GM12878 (cell line): ENCODE results near the gene REV3L. TPM values are rescaled to one million over a fixed set of nuclear protein-coding genes. Genes with fewer than 3 reads are reported as not detected.

Source experiments
- ATF3 ChIP-seq: IDR thresholded peaks from 2 replicates; pipeline ENCODE4 v1.6.1; 2011; ENCODE audit warnings: low read depth, mild to moderate bottlenecking, low read length, moderate library complexity, borderline replicate concordance; ENCODE audit errors: extremely low read depth
- ATF7 ChIP-seq: fragments of 450-650 bp; IDR thresholded peaks from 2 replicates; pipeline ENCODE4 v1.6.1; 2016; ENCODE audit warnings: low read depth, mild to moderate bottlenecking
- BACH1 ChIP-seq: fragments of 450-650 bp; IDR thresholded peaks from 2 replicates; pipeline ENCODE4 v1.6.1; 2017; ENCODE audit warnings: mild to moderate bottlenecking, borderline replicate concordance
- BCLAF1 ChIP-seq: fragments of 450-650 bp; IDR thresholded peaks from 2 replicates; pipeline ENCODE4 v1.6.1; 2017; ENCODE audit warnings: antibody characterized with exemption, mild to moderate bottlenecking, moderate library complexity
- FOXK2 ChIP-seq: fragments of 450-650 bp; IDR thresholded peaks from 2 replicates; pipeline ENCODE4 v1.6.1; 2017; ENCODE audit warnings: mild to moderate bottlenecking, moderate library complexity
- GATAD2B ChIP-seq: fragments of 450-650 bp; conservative IDR thresholded peaks from 2 replicates; pipeline ENCODE4 v1.6.1; 2017; ENCODE audit warnings: low read depth, mild to moderate bottlenecking, moderate library complexity
- IKZF1 ChIP-seq: fragments of 450-650 bp; conservative IDR thresholded peaks from 2 replicates; pipeline ENCODE4 v1.6.1; 2017; ENCODE audit warnings: antibody characterized with exemption, mild to moderate bottlenecking
- IKZF2 ChIP-seq, 2 experiments: fragments of 450-650 bp; IDR thresholded peaks; 2 replicates each; pipeline ENCODE4 v1.6.1; 2017; ENCODE audit warnings: mild to moderate bottlenecking in 2 of 2, moderate library complexity in 2 of 2
- IRF5 ChIP-seq: fragments of 450-650 bp; IDR thresholded peaks from 2 replicates; pipeline ENCODE4 v1.6.1; 2017; ENCODE audit warnings: borderline replicate concordance
- KAT2A ChIP-seq: conservative IDR thresholded peaks from 2 replicates; pipeline ENCODE4 v1.6.1; 2011; ENCODE audit warnings: low read depth, low read length; ENCODE audit not compliant: control insufficient read depth
- KLF5 ChIP-seq: fragments of 450-650 bp; IDR thresholded peaks from 2 replicates; pipeline ENCODE4 v1.6.1; 2014; ENCODE audit warnings: mild to moderate bottlenecking; ENCODE audit not compliant: partially characterized antibody
- MAX ChIP-seq: IDR thresholded peaks from 2 replicates; pipeline ENCODE4 v1.6.1; 2012; ENCODE audit warnings: low read depth, low read length, improper control_type of control experiment
- NBN ChIP-seq: fragments of 450-650 bp; IDR thresholded peaks from 2 replicates; pipeline ENCODE4 v1.6.1; 2016
- POLR2AphosphoS2 ChIP-seq: IDR thresholded peaks from 2 replicates; pipeline ENCODE4 v1.6.1; 2011; ENCODE audit warnings: low read depth, mild to moderate bottlenecking, low read length, improper control_type of control experiment, moderate library complexity
- PRDM15 ChIP-seq: fragments of 450-650 bp; formaldehyde crosslinking; IDR thresholded peaks from 2 replicates; pipeline ENCODE4 v1.4.0; 2020; ENCODE audit warnings: mild to moderate bottlenecking, moderate library complexity
- RBBP5 ChIP-seq: fragments of 200-600 bp; sonication (generic); conservative IDR thresholded peaks from 2 replicates; pipeline ENCODE4 v1.6.1; 2016
- SP1 ChIP-seq: IDR thresholded peaks from one replicate; pipeline ENCODE4 v1.6.1; 2011; ENCODE audit warnings: low read depth, low read length
- SREBF2 ChIP-seq: IDR thresholded peaks from 2 replicates; pipeline ENCODE4 v1.6.1; 2012; ENCODE audit warnings: mild to moderate bottlenecking, low read length
- polyA plus RNA-seq, 11 experiments: library from polyadenylated mRNA; depleted of rRNA in 4 of 11; unstranded in 6 of 11; stranded (reverse) in 5 of 11; fragments of >200 nt; fragmentation: Nextera tagmentation in 4 of 11; fragmentation: Illumina TruSeq in 1 of 11; extraction: Ambion mirVana in 4 of 11; extraction: Trizol in 1 of 11; gene quantifications; 1 replicate in 1 of 11; 2 replicates in 10 of 11; pipeline versions ENCODE4 v1.2.1 to v1.2.3, GENCODE V29; 2011 to 2016; ENCODE audit warnings: inconsistent platforms in 2 of 11, missing spikeins in 2 of 11, low read depth in 1 of 11
- total RNA-seq, 4 experiments: library from RNA; depleted of rRNA in 3 of 4; stranded (reverse); fragments of >200 nt in 3 of 4; fragmentation: Illumina TruSeq in 1 of 4; extraction: Trizol in 1 of 4; gene quantifications; 2 replicates each; pipeline versions ENCODE4 v1.2.1 to v1.2.3, GENCODE V29; 2013 to 2021

The REV3L gene
- total and polyA plus RNA-seq, 10 of the 15 experiments (the other 5 are each of a cell fraction or from before 2014, with no cell fraction given), result 7.6 to 33.6 (median 21.5) TPM

GRCh38 chr6:111258615-111259088, 224.4 kb downstream of the REV3L start (continued):
- TF ChIP-seq PRDM15 (no peak), POLR2AphosphoS2 (no peak), BCLAF1 (peak; percentile 79), KAT2A (no peak), KLF5 (peak; percentile 87), SREBF2 (no peak), RBBP5 (no peak), SP1 (no peak), IRF5 (no peak), GATAD2B (no peak), IKZF2 (IDR thresholded peaks at IDR 0.05) (peak in 1 of 2 experiments; percentile 14; a peak in 2 of 4 replicates), BACH1 (no peak), ATF7 (peak; percentile 95), IKZF1 (no peak), ATF3 (no peak), MAX (no peak), FOXK2 (peak; percentile 92), NBN (no peak)
